Measurements from ENCODE around the gene CYP2U1. TPM values are rescaled to one million over a fixed set of nuclear protein-coding genes. Genes with fewer than 3 reads are reported as not detected.

The CYP2U1 gene
- total RNA-seq, 1 donor from 2014 or later = 11.6 TPM

DNA sequence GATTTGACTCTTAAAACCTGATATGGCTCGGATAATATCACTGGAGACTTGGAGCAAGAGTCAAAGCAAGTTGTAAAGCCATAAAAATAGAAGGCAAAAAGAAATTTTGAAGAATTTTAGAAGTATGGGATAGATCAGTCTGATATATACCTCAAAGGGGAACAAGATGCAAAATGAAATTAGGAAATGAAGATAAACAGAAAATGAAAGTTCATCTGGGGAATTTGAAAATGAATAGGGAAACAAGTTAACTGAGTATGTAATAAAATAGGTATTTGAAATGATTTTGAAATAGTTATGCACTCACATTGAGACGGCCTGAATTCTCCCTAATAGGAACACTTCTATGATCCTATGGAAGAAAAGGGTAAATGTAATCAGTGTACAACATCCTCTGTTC lies 5.7 kb downstream of the CYP2U1 start:
- H3K27me3 Mint-ChIP-seq = no peaks in the 10 kb centered on the region
- intact Hi-C loops (cut with micrococcal nuclease) = loop anchor here (1.0 kb wide), 1 partner anchor 52 kb away; the partner anchor contains the start of gene HADH
- CTCF ChIA-PET = interaction anchor here (1.1 kb wide), 1 partner anchor 185 kb away, joined by 3 read pairs; no protein-coding TSS in a partner anchor
- TF ChIP-seq CTCF (IDR thresholded peaks at IDR 0.05) = no peak
- H3K4me3 Mint-ChIP-seq = peak overlapping the region; percentile 45
- no peak for DNase-seq
- peaks cover 49% of the 10 kb centered on the region for H3K4me1 Mint-ChIP-seq
- H3K27ac Mint-ChIP-seq = peak overlapping the region; percentile 79
- H3K9me3 Mint-ChIP-seq = no peaks in the 10 kb centered on the region
- ATAC-seq (ENCODE audit: low read depth) = peak; percentile 45
- H3K36me3 Mint-ChIP-seq (ENCODE audit: low read depth) = peaks cover 8% of the 10 kb centered on the region
- POLR2A ChIA-PET = no interaction called here

GRCh38 chr4:107939307-107939706 lies 8.0 kb downstream of the CYP2U1 start:
- ChIA-PET CTCF (no interaction called here), POLR2A (no interaction called here)
- TF ChIP-seq CTCF (IDR thresholded peaks at IDR 0.05) = no peak
- DNase-seq = no peak
- no peaks in the 10 kb centered on the region for H3K9me3 Mint-ChIP-seq
- H3K4me1 Mint-ChIP-seq = peaks cover 26% of the 10 kb centered on the region
- no peak overlapping the region for H3K27ac Mint-ChIP-seq
- H3K4me3 Mint-ChIP-seq = no peak overlapping the region
- no peak for ATAC-seq (ENCODE audit: low read depth)
- intact Hi-C loops (cut with micrococcal nuclease) = no loop called here
- no peaks in the 10 kb centered on the region for H3K27me3 Mint-ChIP-seq
- H3K36me3 Mint-ChIP-seq (ENCODE audit: low read depth) = peaks cover 12% of the 10 kb centered on the region

GRCh38 chr4:107945809-107946208 lies 14.5 kb downstream of the CYP2U1 start:
- Mint-ChIP-seq H3K4me3 (no peak overlapping the region), H3K27me3 (no peaks in the 10 kb centered on the region), H3K4me1 (peaks cover 2% of the 10 kb centered on the region), H3K27ac (no peak overlapping the region), H3K9me3 (no peaks in the 10 kb centered on the region), H3K36me3 (ENCODE audit: low read depth) (peaks cover 56% of the 10 kb centered on the region)
- DNase-seq (no peak), ATAC-seq (ENCODE audit: low read depth) (no peak)
- TF ChIP-seq CTCF (IDR thresholded peaks at IDR 0.05) = no peak
- ChIA-PET POLR2A (no interaction called here), CTCF (no interaction called here)
- intact Hi-C loops (cut with micrococcal nuclease) = no loop called here

- ATAC-seq (ENCODE audit: low read depth) (no peak), DNase-seq (no peak)
- intact Hi-C loops (cut with micrococcal nuclease) = loop anchor here (5.0 kb wide), 1 partner anchor 36 kb away; the partner anchor contains the start of gene HADH
- TF ChIP-seq CTCF (IDR thresholded peaks at IDR 0.05) = no peak
- POLR2A ChIA-PET = no interaction called here
- no peak overlapping the region for H3K27ac Mint-ChIP-seq
- no peaks in the 10 kb centered on the region for H3K4me1 Mint-ChIP-seq
- H3K27me3 Mint-ChIP-seq = no peaks in the 10 kb centered on the region
- no peak overlapping the region for H3K4me3 Mint-ChIP-seq
- peaks cover 66% of the 10 kb centered on the region for H3K36me3 Mint-ChIP-seq (ENCODE audit: low read depth)
- CTCF ChIA-PET = no interaction called here
- H3K9me3 Mint-ChIP-seq = peaks cover 7% of the 10 kb centered on the region
Measured at GRCh38 chr4:107950746-107951540, 19.6 kb downstream of the CYP2U1 start.

DNA sequence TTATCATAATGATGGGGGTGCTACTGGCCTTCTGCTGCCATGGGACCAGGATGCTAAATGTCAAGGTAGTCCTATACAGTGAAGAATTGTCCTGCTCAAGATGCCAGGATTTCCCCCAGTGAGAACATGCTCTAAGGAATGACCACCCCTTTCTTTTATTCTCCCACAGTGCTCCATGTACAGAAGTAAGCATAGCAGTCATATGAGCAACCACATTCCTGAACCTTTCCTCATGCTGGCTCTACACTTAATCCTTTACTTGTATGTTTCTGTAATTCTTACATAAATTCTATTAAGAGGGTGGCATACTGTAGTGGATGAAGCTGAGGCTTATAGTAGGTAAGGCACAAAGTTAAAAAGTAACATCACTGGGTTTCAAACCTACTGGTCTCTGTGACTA lies 20.2 kb downstream of the CYP2U1 start:
- Mint-ChIP-seq H3K27ac (no peak overlapping the region), H3K4me1 (no peaks in the 10 kb centered on the region), H3K27me3 (no peaks in the 10 kb centered on the region), H3K9me3 (peaks cover 12% of the 10 kb centered on the region), H3K4me3 (no peak overlapping the region), H3K36me3 (ENCODE audit: low read depth) (peaks cover 65% of the 10 kb centered on the region)
- ChIA-PET POLR2A (no interaction called here), CTCF (no interaction called here)
- intact Hi-C loops (cut with micrococcal nuclease) = loop anchor here (5.0 kb wide), 1 partner anchor 36 kb away; the partner anchor contains the start of gene HADH
- ATAC-seq (ENCODE audit: low read depth) (no peak), DNase-seq (no peak)
- TF ChIP-seq CTCF (IDR thresholded peaks at IDR 0.05) = no peak
